Spleen (tissue), 11 donors: ENCODE measurements around the gene VAV1. TPM values are rescaled to one million over a fixed set of nuclear protein-coding genes. Genes with fewer than 3 reads are reported as not detected.

ENCODE experiments used
- DNase-seq: peaks from one replicate; pipeline ENCODE4 v3.0.0-alpha.2; 2020
- H3K27ac ChIP-seq, 8 donors: fragments of 200-600 bp; sonication (generic) in 7 of 8; 1 replicate in 4 of 8; 2 replicates in 4 of 8; pipeline versions ENCODE4 v1.5.0 to v1.8.0; 2016 to 2021; ENCODE audit warnings: inconsistent platforms in 4 of 8, mild to moderate bottlenecking in 4 of 8, moderate library complexity in 1 of 8
- H3K27me3 ChIP-seq, 7 donors: fragments of 200-600 bp; sonication (generic) in 6 of 7; replicated peaks in 1 of 7; 1 replicate in 4 of 7; 2 replicates in 3 of 7; pipeline versions ENCODE4 v1.5.0 to v1.8.0; 2016 to 2021; ENCODE audit warnings: inconsistent platforms in 3 of 7, mild to moderate bottlenecking in 1 of 7
- H3K36me3 ChIP-seq, 6 donors: fragments of 200-600 bp; sonication (generic) in 5 of 6; 1 replicate in 4 of 6; 2 replicates in 2 of 6; pipeline versions ENCODE4 v1.5.0 to v1.8.0; 2016 to 2021; ENCODE audit warnings: inconsistent platforms in 2 of 6
- H3K4me1 ChIP-seq, 6 donors: fragments of 200-600 bp; sonication (generic) in 5 of 6; 1 replicate in 3 of 6; 2 replicates in 3 of 6; pipeline versions ENCODE4 v1.5.0 to v1.8.0; 2016 to 2021; ENCODE audit warnings: inconsistent platforms in 3 of 6
- H3K4me3 ChIP-seq, 8 donors: fragments of 200-600 bp; sonication (generic) in 7 of 8; 1 replicate in 4 of 8; 2 replicates in 4 of 8; pipeline versions ENCODE4 v1.5.0 to v1.8.0; 2016 to 2021; ENCODE audit warnings: inconsistent platforms in 4 of 8, mild to moderate bottlenecking in 4 of 8, moderate library complexity in 2 of 8
- H3K9me3 ChIP-seq, 8 donors: fragments of 200-600 bp; sonication (generic) in 7 of 8; 1 replicate in 4 of 8; 2 replicates in 4 of 8; pipeline versions ENCODE4 v1.5.0 to v1.8.0; 2016 to 2021; ENCODE audit warnings: inconsistent platforms in 4 of 8
- POLR2A ChIP-seq, 3 donors: fragments of 450-650 bp; IDR thresholded peaks; one replicate each; pipeline ENCODE4 v1.5.1; 2017; ENCODE audit warnings: antibody characterized with exemption in 3 of 3, mild to moderate bottlenecking in 1 of 3
- POLR2AphosphoS5 ChIP-seq, 3 donors: sonication (generic); formaldehyde crosslinking; IDR thresholded peaks; one replicate each; pipeline ENCODE4 v1.5.1; 2017; ENCODE audit warnings: antibody characterized with exemption in 3 of 3
- WGBS, 5 donors: extraction: QIAGEN DNeasy Blood & Tissue Kit in 3 of 5; methylation state at CpG; one replicate each; pipeline versions ENCODE4 v1.1.5 to v1.1.7; 2013 to 2018; 5-methylcytosine and 5-hydroxymethylcytosine counted together
- intact Hi-C: fragments of 100-400 bp; cut with DNase I; formaldehyde crosslinking; loops from one replicate; pipeline ENCODE4 v1.15.0; 2023; ENCODE audit warnings: low total_unique reads
- polyA plus RNA-seq, 3 donors: library from polyadenylated mRNA; stranded (reverse); fragments of 200-250 nt; gene quantifications; one replicate each; pipeline ENCODE4 v1.2.1, GENCODE V29; 2013
- total RNA-seq, 7 donors: library from RNA; depleted of rRNA in 3 of 7; stranded (reverse); fragments of >200 nt in 3 of 7; fragmentation: NEBNext Ultra II Directional in 4 of 7; extraction: Animal tissue kit (Norgen Biotek cat#: 25700) in 4 of 7; gene quantifications; one replicate each; pipeline versions ENCODE4 v1.1.0 to v1.2.1, GENCODE V29; 2016 to 2021
- TF ChIP-seq, protein P1 (sequence below), 11 experiments: fragments of 200-600 bp in 7 of 11; fragments of 450-650 bp in 4 of 11; sonication (generic) in 4 of 11; IDR thresholded peaks in 8 of 11; conservative IDR thresholded peaks in 3 of 11; 1 replicate in 7 of 11; 2 replicates in 4 of 11; pipeline versions ENCODE4 v1.4.0 to v1.8.0; 2016 to 2021; ENCODE audit warnings: antibody characterized with exemption in 11 of 11, inconsistent platforms in 4 of 11, mild to moderate bottlenecking in 1 of 11
- donor health status: healthy with polysubstance abuse.
- donor health status: DM: no; HTN: no; CAD: no; lungs with moderate emphysema.
- donor health status: DM: no; HTN: no; CAD: no.
- donor health status: Bipolar disorder and iron deficiency.
- donor health status: healthy.
- donor health status: DM: no; HTN: no; CAD: no.
- donor health status: DM: yes; HTN: yes; CAD: no.

The VAV1 gene
- total and polyA plus RNA-seq, 10 donors = 34.8 to 151 (median 83.1) TPM

DNA sequence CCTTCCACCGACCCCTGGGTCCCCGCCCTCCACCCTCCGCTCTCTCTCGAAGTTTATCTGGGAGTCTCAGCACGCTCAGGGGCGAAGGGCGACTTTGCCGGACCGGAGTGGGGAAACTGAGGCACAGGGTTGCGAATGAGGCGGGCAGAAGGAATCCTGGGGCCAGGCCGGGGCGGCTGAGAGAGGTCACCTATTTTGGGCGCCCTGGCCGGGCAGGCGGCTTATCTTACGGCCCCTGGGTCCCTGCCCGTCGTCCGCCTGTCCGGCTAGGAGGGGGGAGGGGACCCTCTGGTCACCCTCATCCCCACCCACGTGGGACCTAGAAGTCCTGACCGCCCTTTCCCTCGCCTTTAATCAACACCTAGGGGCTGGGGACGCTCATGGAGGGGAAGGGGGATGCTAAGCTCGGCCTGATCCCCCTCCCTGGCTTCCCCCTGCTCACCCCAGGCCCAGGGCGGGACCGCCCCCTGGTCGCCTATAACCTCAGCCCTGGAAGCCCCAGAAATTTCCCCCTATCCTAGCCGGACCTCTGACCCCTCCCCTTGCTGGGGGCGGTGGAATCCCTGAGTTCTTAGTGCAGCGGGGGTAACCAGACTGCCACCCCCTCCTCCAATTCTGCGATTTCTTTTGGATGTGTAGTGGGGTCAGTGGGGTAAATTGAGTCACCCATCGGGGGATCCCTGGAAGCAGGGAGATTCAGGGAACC is 32.5 kb upstream of the VAV1 start:
- peaks cover 0 to 15% (median 0%) of the 10 kb centered on the region in 7 donors for H3K27me3 ChIP-seq
- H3K9me3 ChIP-seq = no peaks in the 10 kb centered on the region
- H3K4me3 ChIP-seq = peak overlapping the region; percentile 46 to 90 (median 68)
- peaks cover 0 to 32% (median 3%) of the 10 kb centered on the region in 6 donors for H3K36me3 ChIP-seq
- peak; percentile 82 for DNase-seq
- 0 to 2% (median 1%) methylated on average over 9 to 34 of the region's 34 CpGs for WGBS, 5 donors
- H3K27ac ChIP-seq = peak overlapping the region; percentile 59 to 99 (median 96)
- TF ChIP-seq POLR2A (IDR thresholded peaks at IDR 0.05) = no peak
- TF ChIP-seq, protein P1, sequence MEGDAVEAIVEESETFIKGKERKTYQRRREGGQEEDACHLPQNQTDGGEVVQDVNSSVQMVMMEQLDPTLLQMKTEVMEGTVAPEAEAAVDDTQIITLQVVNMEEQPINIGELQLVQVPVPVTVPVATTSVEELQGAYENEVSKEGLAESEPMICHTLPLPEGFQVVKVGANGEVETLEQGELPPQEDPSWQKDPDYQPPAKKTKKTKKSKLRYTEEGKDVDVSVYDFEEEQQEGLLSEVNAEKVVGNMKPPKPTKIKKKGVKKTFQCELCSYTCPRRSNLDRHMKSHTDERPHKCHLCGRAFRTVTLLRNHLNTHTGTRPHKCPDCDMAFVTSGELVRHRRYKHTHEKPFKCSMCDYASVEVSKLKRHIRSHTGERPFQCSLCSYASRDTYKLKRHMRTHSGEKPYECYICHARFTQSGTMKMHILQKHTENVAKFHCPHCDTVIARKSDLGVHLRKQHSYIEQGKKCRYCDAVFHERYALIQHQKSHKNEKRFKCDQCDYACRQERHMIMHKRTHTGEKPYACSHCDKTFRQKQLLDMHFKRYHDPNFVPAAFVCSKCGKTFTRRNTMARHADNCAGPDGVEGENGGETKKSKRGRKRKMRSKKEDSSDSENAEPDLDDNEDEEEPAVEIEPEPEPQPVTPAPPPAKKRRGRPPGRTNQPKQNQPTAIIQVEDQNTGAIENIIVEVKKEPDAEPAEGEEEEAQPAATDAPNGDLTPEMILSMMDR (IDR thresholded peaks at IDR 0.05 in 8 of 11, conservative IDR thresholded peaks at IDR 0.05 in 3 of 11) = no peak
- no peak for TF ChIP-seq POLR2AphosphoS5 (IDR thresholded peaks at IDR 0.05)
- intact Hi-C loops = loop anchor here (5.0 to 10.0 kb wide), 2 partner anchors 122 to 225 kb away; no protein-coding TSS in a partner anchor
- peaks cover 20 to 88% (median 66%) of the 10 kb centered on the region in 6 donors for H3K4me1 ChIP-seq

DNA sequence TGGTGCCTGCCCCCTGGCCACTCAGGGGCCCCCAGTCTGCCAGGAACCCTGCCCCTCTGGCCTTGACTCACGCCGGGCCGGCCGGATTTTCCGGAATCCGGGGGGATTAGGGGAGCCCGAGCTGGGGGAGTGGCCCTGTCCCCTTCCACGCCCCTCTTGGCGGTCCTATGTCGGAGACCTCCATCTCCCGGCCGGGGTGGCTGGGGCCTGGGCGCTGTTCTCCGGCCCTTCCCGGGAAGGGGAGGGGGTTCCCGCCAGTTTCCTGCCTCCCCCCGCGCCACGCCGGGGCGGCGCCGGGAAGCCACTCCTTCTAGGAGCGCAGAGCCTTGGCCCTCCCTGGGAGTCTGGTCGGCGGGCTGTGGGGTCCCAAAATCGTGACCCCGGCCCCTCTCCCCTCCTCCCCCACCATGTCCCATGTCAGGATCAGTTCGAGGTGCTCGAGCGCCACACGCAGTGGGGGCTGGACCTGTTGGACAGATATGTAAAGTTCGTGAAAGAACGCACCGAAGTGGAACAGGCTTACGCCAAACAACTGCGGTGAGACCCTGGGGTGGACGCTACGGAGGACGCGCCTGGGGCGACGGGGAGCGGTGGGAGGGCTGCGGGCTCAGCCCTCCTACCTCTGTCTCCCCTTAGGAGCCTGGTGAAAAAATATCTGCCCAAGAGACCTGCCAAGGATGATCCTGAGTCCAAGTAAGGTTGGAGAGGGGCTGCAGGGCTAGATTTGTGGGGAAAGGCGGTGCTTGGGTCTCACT is 31.7 kb upstream of the VAV1 start:
- 1 to 8% (median 2%) methylated on average over 23 to 46 of the region's 46 CpGs for WGBS, 5 donors
- Histone ChIP-seq H3K4me3 (peak overlapping the region; percentile 46 to 90 (median 68)), H3K27me3 (peaks cover 0 to 15% (median 0%) of the 10 kb centered on the region in 7 donors), H3K9me3 (no peaks in the 10 kb centered on the region), H3K27ac (peak overlapping the region; percentile 59 to 99 (median 96)), H3K36me3 (peaks cover 0 to 31% (median 3%) of the 10 kb centered on the region in 6 donors), H3K4me1 (peaks cover 17 to 84% (median 63%) of the 10 kb centered on the region in 6 donors)
- peak in 2 of 3 donors; percentile 62 to 76 for TF ChIP-seq POLR2AphosphoS5 (IDR thresholded peaks at IDR 0.05)
- TF ChIP-seq, protein P1 (IDR thresholded peaks at IDR 0.05 in 8 of 11, conservative IDR thresholded peaks at IDR 0.05 in 3 of 11) = no peak
- peak; percentile 88 for DNase-seq
- intact Hi-C loops = loop anchor here (10.0 kb wide), 1 partner anchor 226 kb away; no protein-coding TSS in a partner anchor

DNA sequence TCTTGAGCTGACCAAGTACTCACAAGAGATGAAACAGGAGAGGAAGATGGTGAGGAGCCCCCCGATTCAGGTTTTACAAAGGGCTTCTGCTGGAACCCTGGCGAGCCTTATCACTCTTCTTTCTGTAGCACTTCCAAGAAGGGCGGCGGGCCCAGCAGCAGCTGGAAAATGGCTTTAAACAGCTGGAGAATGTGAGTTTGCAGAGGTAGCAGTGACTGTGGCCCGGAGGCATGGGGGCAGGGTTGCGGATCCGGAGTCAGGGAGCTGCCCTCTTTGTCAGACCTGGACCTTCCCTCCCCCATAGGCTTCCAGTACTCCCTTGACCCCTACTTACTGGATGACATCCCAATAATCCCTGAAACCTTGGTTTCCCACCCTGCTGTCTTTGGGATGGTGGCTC is 29.4 kb upstream of the VAV1 start:
- Histone ChIP-seq H3K9me3 (no peaks in the 10 kb centered on the region), H3K27ac (peak overlapping the region in 1 of 8 donors; percentile 7), H3K4me3 (no peak overlapping the region), H3K36me3 (peaks cover 0 to 54% (median 24%) of the 10 kb centered on the region in 6 donors), H3K4me1 (peaks cover 11 to 67% (median 48%) of the 10 kb centered on the region in 6 donors), H3K27me3 (peaks cover 0 to 15% (median 0%) of the 10 kb centered on the region in 7 donors)
- intact Hi-C loops = loop anchor here (10.0 kb wide), 1 partner anchor 228 kb away; no protein-coding TSS in a partner anchor
- WGBS, 5 donors = 85 to 95% (median 93%) methylated on average over 5 to 7 of the region's 7 CpGs
- no peak for TF ChIP-seq POLR2A (IDR thresholded peaks at IDR 0.05)
- no peak for DNase-seq

DNA sequence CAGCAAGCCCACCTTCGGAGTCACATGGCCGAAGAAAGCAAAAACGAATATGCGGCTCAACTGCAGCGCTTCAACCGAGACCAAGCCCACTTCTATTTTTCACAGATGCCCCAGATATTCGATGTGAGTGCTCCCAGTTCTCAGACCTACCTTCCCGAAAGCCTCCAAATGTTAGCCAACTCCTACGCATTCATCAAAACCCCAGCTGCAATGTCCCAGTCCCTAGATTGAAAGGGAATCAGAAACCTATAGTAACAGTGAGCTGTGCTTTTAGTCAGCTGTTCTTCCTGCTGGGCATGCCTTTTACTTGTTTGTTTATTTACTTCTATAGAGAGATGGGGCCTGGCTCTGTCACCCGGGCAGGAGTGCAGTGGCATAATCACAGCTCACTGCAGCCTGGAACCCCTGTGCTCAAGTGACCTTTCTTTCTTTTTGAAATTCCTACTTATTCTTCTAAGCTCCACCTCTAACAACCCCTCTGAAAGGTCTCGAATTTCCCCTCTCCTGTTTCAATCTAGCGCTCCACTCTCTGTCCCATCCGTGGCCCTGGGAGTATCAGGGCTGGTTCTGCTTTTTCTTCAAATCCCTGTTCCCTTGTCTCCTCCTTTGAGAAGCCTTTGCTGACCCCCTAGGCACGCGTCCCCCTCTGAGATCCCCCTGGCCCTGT is 28.7 kb upstream of the VAV1 start:
- intact Hi-C loops = loop anchor here (10.0 kb wide), 1 partner anchor 229 kb away; no protein-coding TSS in a partner anchor
- TF ChIP-seq POLR2AphosphoS5 (IDR thresholded peaks at IDR 0.05) = no peak
- no peak for TF ChIP-seq POLR2A (IDR thresholded peaks at IDR 0.05)
- TF ChIP-seq, protein P1 (IDR thresholded peaks at IDR 0.05 in 8 of 11, conservative IDR thresholded peaks at IDR 0.05 in 3 of 11) = no peak
- peaks cover 0 to 15% (median 0%) of the 10 kb centered on the region in 7 donors for H3K27me3 ChIP-seq
- 87 to 93% (median 92%) methylated on average over 15 of the region's 15 CpGs for WGBS, 5 donors
- no peaks in the 10 kb centered on the region for H3K9me3 ChIP-seq
- H3K4me1 ChIP-seq = peaks cover 3 to 59% (median 41%) of the 10 kb centered on the region in 6 donors
- H3K27ac ChIP-seq = peak overlapping the region in 5 of 8 donors; percentile 51 to 73 (median 67)
- no peak for DNase-seq
- H3K36me3 ChIP-seq = peaks cover 0 to 61% (median 30%) of the 10 kb centered on the region in 6 donors
- H3K4me3 ChIP-seq = no peak overlapping the region
